GM18868 (cell line): Measurements from ENCODE around the gene TMC6.

Experiments used
- ATAC-seq: cut with Tn5 transposase; IDR thresholded peaks from one replicate; pipeline ENCODE4 v1.9.1; 2021; ENCODE audit warnings: mild to moderate bottlenecking, moderate library complexity; ENCODE audit not compliant: unreplicated experiment

The TMC6 gene

GRCh38 chr17:78111727-78112517, 16.6 kb downstream of the TMC6 start:
- ATAC-seq, result no peak

- ATAC-seq, result no peak
These were observed 17.4 kb downstream of the TMC6 start for GRCh38 chr17:78111016-78111726.

- ATAC-seq, result no peak
These were observed 18.1 kb downstream of the TMC6 start for GRCh38 chr17:78110363-78111015.

- ATAC-seq, result no peak
These were observed 19.1 kb downstream of the TMC6 start for GRCh38 chr17:78109489-78109761.

GRCh38 chr17:78108726-78109488, 19.6 kb downstream of the TMC6 start:
- ATAC-seq, result no peak

GRCh38 chr17:78107976-78108725, 20.4 kb downstream of the TMC6 start:
- ATAC-seq, result no peak

GRCh38 chr17:78107457-78107856, 21.1 kb downstream of the TMC6 start:
- no peak for ATAC-seq

- ATAC-seq, result no peak
These were observed 22.3 kb downstream of the TMC6 start for GRCh38 chr17:78106211-78106610.

GRCh38 chr17:78105551-78105950, 23.0 kb downstream of the TMC6 start:
- ATAC-seq, result no peak

- ATAC-seq, result no peak
These were observed 23.5 kb downstream of the TMC6 start for GRCh38 chr17:78105101-78105500.

GRCh38 chr17:78104540-78104941, 24.0 kb downstream of the TMC6 start:
- no peak for ATAC-seq

- no peak for ATAC-seq
These were observed 25.2 kb downstream of the TMC6 start for GRCh38 chr17:78103311-78103710.

- no peak for ATAC-seq
These were observed 27.0 kb downstream of the TMC6 start for GRCh38 chr17:78101542-78101941.

- no peak for ATAC-seq
These were observed 27.4 kb downstream of the TMC6 start for GRCh38 chr17:78101112-78101511.

- no peak for ATAC-seq
These were observed 32.5 kb downstream of the TMC6 start for GRCh38 chr17:78096093-78096492.

- no peak for ATAC-seq
These were observed 33.5 kb downstream of the TMC6 start for GRCh38 chr17:78095035-78095434.

- ATAC-seq, result no peak
These were observed 35.7 kb downstream of the TMC6 start for GRCh38 chr17:78092794-78093324.

- ATAC-seq, result no peak
These were observed 38.8 kb downstream of the TMC6 start for GRCh38 chr17:78089576-78090281.

GRCh38 chr17:78088529-78088928, 40.0 kb downstream of the TMC6 start:
- ATAC-seq, result no peak

- ATAC-seq, result no peak
These were observed 41.8 kb downstream of the TMC6 start for GRCh38 chr17:78086740-78087139.
